Stimulated activated CD8-positive, alpha-beta memory T cell treated with anti-CD3 and anti-CD28 coated beads, Interleukin-12 subunit alpha, Interleukin-12 subunit beta, amount 100 ng/mL, for 1 hour (primary cell): ENCODE data around the gene AKAP12.
"Not testable (repeated sequence)": the region's sequence is repeated elsewhere in the genome, so short reads cannot be mapped to it uniquely, and the experiment has no call there.

Experiments used
- DNase-seq: peaks from one replicate; pipeline ENCODE4 v3.0.0-alpha.2; 2020; ENCODE audit warnings: low read depth

The AKAP12 gene

GRCh38 chr6:151313066-151313491 is 73.3 kb downstream of the AKAP12 start:
- DNase-seq: no peak

- DNase-seq: not testable (repeated sequence)
Observed at GRCh38 chr6:151315661-151316060, 75.9 kb downstream of the AKAP12 start.

GRCh38 chr6:151317103-151317994 is 77.6 kb downstream of the AKAP12 start:
- DNase-seq: no peak

- DNase-seq: no peak
Observed at GRCh38 chr6:151317995-151318365, 78.2 kb downstream of the AKAP12 start.

- DNase-seq: no peak
Observed at GRCh38 chr6:151320140-151320539, 80.4 kb downstream of the AKAP12 start.

GRCh38 chr6:151321438-151321837 is 81.7 kb downstream of the AKAP12 start:
- DNase-seq: no peak

- no peak for DNase-seq
Observed at GRCh38 chr6:151322570-151322969, 82.8 kb downstream of the AKAP12 start.

- DNase-seq: peak; percentile 54
Observed at GRCh38 chr6:151323791-151324487, 84.2 kb downstream of the AKAP12 start.

GRCh38 chr6:151324488-151324825 is 84.7 kb downstream of the AKAP12 start:
- DNase-seq: no peak

GRCh38 chr6:151325075-151326050 is 85.6 kb downstream of the AKAP12 start:
- no peak for DNase-seq

GRCh38 chr6:151326116-151326825 is 86.5 kb downstream of the AKAP12 start:
- DNase-seq: no peak

GRCh38 chr6:151327101-151327500 is 87.3 kb downstream of the AKAP12 start:
- no peak for DNase-seq

- DNase-seq: no peak
Observed at GRCh38 chr6:151330130-151330696, 90.4 kb downstream of the AKAP12 start.

- DNase-seq: no peak
Observed at GRCh38 chr6:151335930-151336329, 96.2 kb downstream of the AKAP12 start.

- no peak for DNase-seq
Observed at GRCh38 chr6:151338651-151339200, 99.0 kb downstream of the AKAP12 start.

- DNase-seq: no peak
Observed at GRCh38 chr6:151339369-151339768, 99.6 kb downstream of the AKAP12 start.

GRCh38 chr6:151340219-151340978 is 100.6 kb downstream of the AKAP12 start:
- no peak for DNase-seq

- no peak for DNase-seq
Observed at GRCh38 chr6:151341476-151342195, 101.9 kb downstream of the AKAP12 start.

- not testable (repeated sequence) for DNase-seq
Observed at GRCh38 chr6:151342750-151343149, 103.0 kb downstream of the AKAP12 start.
